Subcutaneous abdominal adipose tissue (tissue), 5 donors: Measurements from ENCODE around the gene VPS13D.

Experiments
- H3K27ac ChIP-seq: one replicate; pipeline ENCODE4 v1.7.0; 2013; ENCODE audit warnings: low read depth, mild to moderate bottlenecking, inconsistent platforms, low read length, moderate library complexity
- H3K27me3 ChIP-seq, 5 donors: one replicate each; pipeline ENCODE4 v1.7.0; 2013; ENCODE audit warnings: low read length in 5 of 5, inconsistent platforms in 1 of 5; ENCODE audit not compliant: control insufficient read depth in 5 of 5, insufficient read depth in 4 of 5
- H3K36me3 ChIP-seq, 5 donors: one replicate each; pipeline ENCODE4 v1.7.0; 2013; ENCODE audit warnings: low read length in 5 of 5; ENCODE audit not compliant: control insufficient read depth in 5 of 5, insufficient read depth in 5 of 5
- H3K4me1 ChIP-seq, 5 donors: one replicate each; pipeline ENCODE4 v1.7.0; 2013; ENCODE audit warnings: low read length in 5 of 5, mild to moderate bottlenecking in 3 of 5, moderate library complexity in 1 of 5; ENCODE audit not compliant: control insufficient read depth in 5 of 5, insufficient read depth in 5 of 5
- H3K4me3 ChIP-seq, 5 donors: one replicate each; pipeline ENCODE4 v1.7.0; 2013; ENCODE audit warnings: low read length in 5 of 5, low read depth in 1 of 5
- H3K9ac ChIP-seq, 5 donors: one replicate each; pipeline ENCODE4 v1.7.0; 2013; ENCODE audit warnings: low read length in 5 of 5, mild to moderate bottlenecking in 4 of 5, moderate library complexity in 3 of 5
- H3K9me3 ChIP-seq, 5 donors: one replicate each; pipeline ENCODE4 v1.7.0; 2013; ENCODE audit warnings: low read length in 5 of 5; ENCODE audit not compliant: control insufficient read depth in 5 of 5
- donor health status: healthy.
- donor health status: healthy.
- donor health status: healthy.
- donor health status: healthy.
- donor health status: healthy.

The VPS13D gene

DNA sequence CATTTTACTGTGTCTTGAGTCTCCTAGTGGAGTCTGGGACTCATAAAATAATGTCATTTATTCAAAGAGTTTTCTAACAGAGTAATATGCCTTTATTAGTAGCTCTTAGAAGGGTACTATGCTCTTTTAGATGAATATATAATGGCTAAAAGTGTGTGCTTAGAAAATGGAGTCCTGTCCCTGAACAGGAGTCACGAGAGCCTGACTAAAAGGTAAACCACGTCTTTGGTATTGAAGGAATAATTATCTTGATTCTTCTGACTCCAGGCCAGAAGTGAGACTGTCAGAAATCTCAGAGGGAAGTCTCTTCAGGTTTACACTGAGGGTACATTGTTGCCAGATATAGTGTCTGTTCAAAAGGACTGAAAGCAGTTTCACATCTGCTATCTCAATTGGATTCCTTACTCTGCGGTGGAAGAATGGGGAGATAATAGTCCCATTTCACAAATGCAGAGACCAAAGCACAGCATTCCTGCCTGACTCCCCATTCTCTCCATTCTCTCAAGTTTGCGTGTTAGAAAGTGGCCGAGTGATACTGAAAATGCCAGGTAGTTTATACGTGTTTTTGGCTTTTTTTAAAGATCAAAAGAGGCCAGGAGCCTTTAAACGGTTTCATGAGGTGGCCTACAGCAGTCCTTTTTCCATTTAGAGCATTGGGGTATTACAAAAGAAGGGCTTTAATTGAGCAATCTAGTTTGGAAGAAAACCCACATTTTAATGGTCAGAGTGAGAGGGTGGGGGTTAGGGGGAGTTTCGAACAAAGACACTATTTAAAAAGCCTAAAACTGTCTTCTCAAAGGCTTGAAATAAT, 176.6 kb downstream of the VPS13D start:
- no peaks in the 10 kb centered on the region for H3K27me3 ChIP-seq
- peaks cover 0 to 3% (median 0%) of the 10 kb centered on the region in 5 donors for H3K9me3 ChIP-seq
- H3K36me3 ChIP-seq, result peaks cover 8 to 20% (median 16%) of the 10 kb centered on the region in 5 donors
- H3K4me1 ChIP-seq, result peaks cover 25 to 70% (median 60%) of the 10 kb centered on the region in 5 donors
- no peak overlapping the region for H3K4me3 ChIP-seq
- H3K9ac ChIP-seq, result peak overlapping the region; percentile 11 to 60 (median 57)
- peak overlapping the region; percentile 97 for H3K27ac ChIP-seq

DNA sequence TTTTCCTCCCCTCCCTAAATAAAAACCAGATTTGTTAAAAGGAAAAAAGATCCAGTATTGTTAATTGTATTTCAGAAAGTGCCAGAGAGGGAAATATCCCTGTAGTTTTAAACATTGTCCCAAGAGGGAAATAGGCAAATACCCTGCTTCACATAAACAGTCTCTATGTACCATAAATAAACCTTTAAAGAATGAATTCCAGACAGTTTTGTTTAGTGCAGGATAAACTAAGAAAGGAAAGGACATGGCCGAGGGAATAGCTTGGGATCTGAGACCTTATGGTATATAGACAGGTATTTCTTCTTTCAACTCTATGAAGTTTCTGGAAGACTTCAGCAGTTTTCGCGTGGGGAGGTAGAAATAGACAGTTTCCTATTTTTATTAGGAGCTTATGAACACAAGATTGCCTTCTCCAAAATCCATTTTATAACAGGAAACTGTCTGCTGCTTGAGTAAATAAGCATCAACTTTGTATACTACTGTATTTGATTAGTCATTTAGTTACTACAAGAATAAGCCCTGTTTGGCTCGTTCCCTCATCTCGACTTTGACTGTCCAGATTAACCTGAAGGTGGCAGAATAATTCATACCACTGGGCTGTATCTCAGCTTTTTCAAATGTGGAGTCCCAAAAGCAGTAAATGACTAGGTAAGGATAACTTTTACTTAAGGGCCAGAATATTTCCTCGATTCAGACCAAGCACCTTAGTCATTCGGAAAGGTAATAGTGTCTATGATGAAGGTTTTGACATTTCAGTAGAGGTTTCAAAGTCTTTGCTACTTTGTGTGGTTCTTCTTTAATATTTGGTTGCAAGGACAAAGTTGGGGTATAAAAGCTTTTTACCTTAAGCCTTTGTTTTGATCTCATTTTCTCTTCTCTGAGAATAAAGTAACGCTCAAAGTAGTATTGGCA, 177.5 kb downstream of the VPS13D start:
- Histone ChIP-seq H3K9me3 (peaks cover 0 to 3% (median 0%) of the 10 kb centered on the region in 5 donors), H3K27me3 (no peaks in the 10 kb centered on the region), H3K4me3 (no peak overlapping the region), H3K4me1 (peaks cover 21 to 61% (median 51%) of the 10 kb centered on the region in 5 donors), H3K27ac (peak overlapping the region; percentile 97), H3K36me3 (peaks cover 14 to 21% (median 16%) of the 10 kb centered on the region in 5 donors), H3K9ac (peak overlapping the region in 4 of 5 donors; percentile 11 to 60 (median 57))

DNA sequence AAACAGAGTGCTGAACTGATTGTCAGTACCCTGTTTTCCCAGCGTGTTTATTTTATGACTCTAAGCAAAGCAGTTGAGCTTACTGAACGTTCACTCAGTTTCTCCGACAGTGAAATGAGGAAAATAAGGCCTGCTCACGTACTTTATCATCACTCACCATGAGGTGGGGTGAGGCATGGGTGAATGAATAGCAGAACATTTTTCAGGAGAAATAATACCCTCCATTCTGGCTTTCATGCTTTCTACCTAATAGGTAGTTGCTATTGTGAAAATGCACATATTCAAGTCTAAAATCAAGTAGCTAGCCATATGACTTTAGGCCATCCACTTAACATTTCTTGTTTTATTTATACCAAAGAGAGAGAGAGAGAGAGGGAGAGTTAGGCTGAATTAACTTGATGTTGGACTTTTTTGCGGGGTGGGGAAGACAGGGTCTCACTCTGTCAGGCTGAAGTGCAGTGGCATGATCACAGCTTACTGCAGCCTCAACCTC, 178.2 kb downstream of the VPS13D start:
- peaks cover 0 to 3% (median 0%) of the 10 kb centered on the region in 5 donors for H3K9me3 ChIP-seq
- peak overlapping the region; percentile 97 for H3K27ac ChIP-seq
- H3K4me1 ChIP-seq, result peaks cover 21 to 54% (median 44%) of the 10 kb centered on the region in 5 donors
- H3K9ac ChIP-seq, result no peak overlapping the region
- H3K4me3 ChIP-seq, result no peak overlapping the region
- H3K36me3 ChIP-seq, result peaks cover 12 to 17% (median 15%) of the 10 kb centered on the region in 5 donors
- H3K27me3 ChIP-seq, result no peaks in the 10 kb centered on the region

DNA sequence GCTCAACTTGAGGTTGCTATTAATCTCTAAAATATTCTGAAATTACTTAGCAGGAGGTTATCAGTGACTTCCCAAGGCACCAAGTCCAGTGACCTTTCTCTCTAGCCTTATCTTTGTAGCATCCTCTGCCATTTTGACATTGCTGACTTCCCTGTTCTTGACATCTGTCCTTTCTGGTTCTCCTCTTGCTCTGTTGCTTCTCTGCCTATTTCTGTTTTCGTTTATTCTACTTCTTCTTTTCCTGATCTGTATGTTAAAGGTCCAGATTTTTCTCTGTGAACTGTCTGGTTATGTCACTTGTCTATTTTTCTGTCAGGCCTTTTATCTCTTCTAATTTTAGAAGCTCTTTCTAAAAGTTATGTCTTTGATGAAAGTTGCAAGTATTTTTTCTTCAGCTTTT, 178.8 kb downstream of the VPS13D start:
- Histone ChIP-seq H3K4me3 (no peak overlapping the region), H3K36me3 (peaks cover 9 to 14% (median 12%) of the 10 kb centered on the region in 5 donors), H3K9ac (peak overlapping the region in 1 of 5 donors; percentile 35), H3K27ac (peak overlapping the region; percentile 97), H3K27me3 (no peaks in the 10 kb centered on the region), H3K4me1 (peaks cover 21 to 51% (median 42%) of the 10 kb centered on the region in 5 donors), H3K9me3 (peaks cover 0 to 3% (median 0%) of the 10 kb centered on the region in 5 donors)

DNA sequence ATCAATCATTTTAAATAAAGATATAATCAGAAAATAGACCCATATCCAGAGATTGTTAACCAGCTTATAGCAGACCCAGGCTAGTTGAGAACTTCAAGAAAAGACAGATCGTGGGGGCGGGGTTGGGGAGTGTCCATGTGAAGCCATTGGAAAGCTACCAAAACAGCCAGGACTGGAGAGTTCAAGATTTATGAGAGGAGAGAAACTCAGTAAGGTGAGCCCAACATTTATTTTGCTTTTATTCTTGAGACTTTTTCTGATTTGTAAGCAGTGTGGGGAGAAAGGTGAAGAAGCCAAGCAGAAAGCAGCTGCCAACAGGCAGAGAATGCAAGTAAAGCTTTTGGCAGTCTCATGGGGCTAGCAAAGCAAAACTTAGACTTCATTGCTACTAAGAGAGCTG, 179.9 kb downstream of the VPS13D start:
- H3K4me1 ChIP-seq, result peaks cover 21 to 48% (median 42%) of the 10 kb centered on the region in 5 donors
- no peak overlapping the region for H3K4me3 ChIP-seq
- peaks cover 0 to 3% (median 0%) of the 10 kb centered on the region in 5 donors for H3K9me3 ChIP-seq
- H3K36me3 ChIP-seq, result peaks cover 3 to 8% (median 6%) of the 10 kb centered on the region in 5 donors
- peak overlapping the region in 1 of 5 donors; percentile 66 for H3K9ac ChIP-seq
- H3K27me3 ChIP-seq, result no peaks in the 10 kb centered on the region
- H3K27ac ChIP-seq, result peak overlapping the region; percentile 97

DNA sequence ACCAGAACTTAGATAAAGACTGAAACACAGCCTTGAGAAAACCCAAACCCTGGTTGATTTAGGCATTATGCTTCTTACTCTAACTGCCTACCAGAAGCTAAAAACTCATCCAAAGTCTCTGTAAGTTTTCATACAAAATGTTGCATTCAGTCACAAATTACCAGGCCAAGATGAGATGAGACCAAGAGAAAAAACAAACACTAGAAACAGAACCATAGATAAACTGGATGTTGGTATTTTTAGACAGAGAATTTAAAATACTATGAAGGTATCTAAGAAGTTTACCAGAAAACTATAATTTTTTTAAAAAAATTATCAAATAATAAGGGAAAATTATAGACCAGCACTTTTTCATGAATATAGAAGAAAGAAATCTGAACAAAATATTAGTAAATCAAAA, 180.5 kb downstream of the VPS13D start:
- no peak overlapping the region for H3K9ac ChIP-seq
- H3K27me3 ChIP-seq, result no peaks in the 10 kb centered on the region
- peaks cover 0 to 12% (median 3%) of the 10 kb centered on the region in 5 donors for H3K36me3 ChIP-seq
- peaks cover 0 to 3% (median 0%) of the 10 kb centered on the region in 5 donors for H3K9me3 ChIP-seq
- H3K27ac ChIP-seq, result peak overlapping the region; percentile 97
- peaks cover 18 to 42% (median 35%) of the 10 kb centered on the region in 5 donors for H3K4me1 ChIP-seq
- H3K4me3 ChIP-seq, result no peak overlapping the region

DNA sequence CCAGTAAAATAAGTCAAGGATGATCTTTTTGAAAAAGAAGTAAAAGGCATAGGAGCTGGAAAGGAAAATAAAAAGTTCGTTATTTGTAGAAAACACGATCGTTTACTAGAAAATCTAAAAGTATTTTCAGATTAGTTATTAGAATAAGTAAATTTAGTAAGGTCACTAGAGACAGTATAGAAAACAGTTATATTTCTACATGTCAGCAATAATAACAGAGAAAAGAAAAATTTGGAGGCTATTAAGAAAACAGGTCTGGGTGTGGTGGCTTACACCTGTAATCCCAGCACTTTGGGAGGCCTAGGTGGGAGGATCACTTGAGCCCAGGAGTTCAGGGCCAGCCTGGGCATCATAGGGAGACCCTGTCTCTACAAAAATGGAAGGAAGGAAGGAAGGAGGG, 181.3 kb downstream of the VPS13D start:
- Histone ChIP-seq H3K36me3 (peaks cover 0 to 12% (median 3%) of the 10 kb centered on the region in 5 donors), H3K4me1 (peaks cover 12 to 36% (median 31%) of the 10 kb centered on the region in 5 donors), H3K9me3 (peaks cover 0 to 3% (median 0%) of the 10 kb centered on the region in 5 donors), H3K4me3 (no peak overlapping the region), H3K27me3 (no peaks in the 10 kb centered on the region), H3K9ac (no peak overlapping the region), H3K27ac (no peak overlapping the region)

DNA sequence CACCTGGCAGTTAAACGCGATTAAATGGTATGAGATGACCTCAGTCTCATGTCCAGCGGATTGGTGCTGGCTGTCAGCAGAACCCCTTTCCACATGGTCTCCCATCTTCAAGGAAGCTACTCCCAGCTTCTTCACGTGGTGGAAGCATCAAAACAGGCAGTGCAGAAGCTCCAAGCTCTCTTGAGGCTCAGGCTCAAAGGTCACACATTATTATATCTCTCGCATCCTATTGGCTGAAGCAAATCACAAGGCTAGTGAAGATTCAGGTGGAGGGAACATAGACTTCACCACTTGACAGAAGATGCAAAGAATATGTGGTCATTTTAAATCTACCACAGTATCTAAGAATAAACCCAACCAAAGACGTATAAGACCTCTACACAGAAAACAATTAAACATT, 181.9 kb downstream of the VPS13D start:
- H3K4me1 ChIP-seq, result peaks cover 6 to 35% (median 28%) of the 10 kb centered on the region in 5 donors
- peaks cover 2 to 16% (median 8%) of the 10 kb centered on the region in 5 donors for H3K36me3 ChIP-seq
- no peak overlapping the region for H3K4me3 ChIP-seq
- H3K27me3 ChIP-seq, result no peaks in the 10 kb centered on the region
- H3K9ac ChIP-seq, result no peak overlapping the region
- peaks cover 0 to 3% (median 0%) of the 10 kb centered on the region in 5 donors for H3K9me3 ChIP-seq
- H3K27ac ChIP-seq, result no peak overlapping the region

DNA sequence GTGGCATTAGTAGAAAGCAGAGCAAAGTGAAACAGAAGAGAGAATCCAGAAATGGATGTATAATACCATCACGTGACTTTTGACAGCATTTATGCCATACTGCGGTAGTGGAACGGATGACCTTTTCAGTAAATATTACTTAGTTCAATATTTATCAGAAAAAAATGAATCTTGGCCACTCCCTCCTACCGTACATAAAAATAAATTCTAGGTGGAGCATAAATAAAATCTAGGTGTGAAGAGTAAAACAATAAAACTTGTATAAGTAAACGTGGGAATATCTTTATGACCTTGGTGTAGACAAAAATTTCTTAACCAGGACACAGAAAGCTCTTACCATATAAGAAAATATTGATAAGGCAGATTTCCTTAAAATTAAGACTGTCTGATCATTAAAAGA, 182.6 kb downstream of the VPS13D start:
- H3K4me1 ChIP-seq, result peaks cover 6 to 29% (median 22%) of the 10 kb centered on the region in 5 donors
- H3K27me3 ChIP-seq, result no peaks in the 10 kb centered on the region
- H3K36me3 ChIP-seq, result peaks cover 8 to 23% (median 15%) of the 10 kb centered on the region in 5 donors
- peaks cover 0 to 3% (median 0%) of the 10 kb centered on the region in 5 donors for H3K9me3 ChIP-seq
- no peak overlapping the region for H3K4me3 ChIP-seq
- H3K9ac ChIP-seq, result no peak overlapping the region
- H3K27ac ChIP-seq, result no peak overlapping the region
